Stomach (tissue), 9 donors: Measurements from ENCODE around the gene KIF13A. TPM values are rescaled to one million over a fixed set of nuclear protein-coding genes. Genes with fewer than 3 reads are reported as not detected.

ENCODE experiments used
- DNase-seq, 2 donors: peaks; one replicate each; pipeline versions ENCODE4 v3.0.0 to v3.0.0-alpha.2; 2013 to 2019
- H3K27ac ChIP-seq, 5 donors: fragments of 200-600 bp in 4 of 5; sonication (generic) in 4 of 5; one replicate each; pipeline ENCODE4 v1.5.1; 2013 to 2019; ENCODE audit warnings: mild to moderate bottlenecking in 1 of 5, moderate library complexity in 1 of 5
- H3K27me3 ChIP-seq, 3 donors: fragments of 200-600 bp; sonication (generic); one replicate each; pipeline ENCODE4 v1.5.1; 2017 to 2019; ENCODE audit warnings: mixed run types in 1 of 3
- H3K36me3 ChIP-seq, 4 donors: fragments of 200-600 bp; sonication (generic); 1 replicate in 3 of 4; 2 replicates in 1 of 4; pipeline ENCODE4 v1.5.1; 2016 to 2019
- H3K4me1 ChIP-seq, 4 donors: fragments of 200-600 bp; sonication (generic); one replicate each; pipeline ENCODE4 v1.5.1; 2016 to 2019
- H3K4me3 ChIP-seq, 4 donors: fragments of 200-600 bp; sonication (generic) in 3 of 4; one replicate each; pipeline ENCODE4 v1.5.1; 2016 to 2019; ENCODE audit warnings: mild to moderate bottlenecking in 1 of 4
- H3K9me3 ChIP-seq, 4 donors: fragments of 200-600 bp; sonication (generic); one replicate each; pipeline ENCODE4 v1.5.1; 2016 to 2019
- EP300 ChIP-seq: sonication (generic); formaldehyde crosslinking; IDR thresholded peaks from one replicate; pipeline ENCODE4 v1.6.1; 2017; ENCODE audit warnings: antibody characterized with exemption
- POLR2A ChIP-seq, 4 donors: fragments of 450-650 bp; IDR thresholded peaks; one replicate each; pipeline ENCODE4 v1.6.1; 2016; ENCODE audit warnings: antibody characterized with exemption in 4 of 4, control low read depth in 2 of 4, mild to moderate bottlenecking in 1 of 4, moderate library complexity in 1 of 4
- POLR2AphosphoS5 ChIP-seq, 3 donors: sonication (generic); formaldehyde crosslinking; IDR thresholded peaks; one replicate each; pipeline ENCODE4 v1.6.1; 2016; ENCODE audit warnings: antibody characterized with exemption in 3 of 3
- WGBS, 5 donors: extraction: QIAGEN DNeasy Blood & Tissue Kit in 3 of 5; methylation state at CpG; one replicate each; pipeline versions ENCODE4 v1.1.5 to v1.1.7; 2013 to 2018; 5-methylcytosine and 5-hydroxymethylcytosine counted together
- intact Hi-C: fragments of 100-400 bp; cut with DNase I; formaldehyde crosslinking; loops from one replicate; pipeline ENCODE4 v1.15.1; 2023; ENCODE audit warnings: low total_unique reads
- polyA plus RNA-seq, 3 donors: library from polyadenylated mRNA; stranded (reverse); fragments of 200-250 nt; gene quantifications; one replicate each; pipeline ENCODE4 v1.2.3, GENCODE V29; 2013
- total RNA-seq, 5 donors: library from RNA; depleted of rRNA; stranded (reverse); fragments of >200 nt; gene quantifications; one replicate each; pipeline versions ENCODE4 v1.1.0 to v1.2.3, GENCODE V29; 2014 to 2016
- TF ChIP-seq, protein P1 (sequence below), 7 experiments: fragments of 450-650 bp in 4 of 7; fragments of 200-600 bp in 3 of 7; sonication (generic) in 3 of 7; IDR thresholded peaks; one replicate each; pipeline ENCODE4 v1.5.1; 2016 to 2019; ENCODE audit warnings: antibody characterized with exemption in 7 of 7, control low read depth in 2 of 7, mild to moderate bottlenecking in 1 of 7
- donor health status: healthy with polysubstance abuse.
- donor health status: Bipolar disorder and iron deficiency.
- donor health status: healthy.

KIF13A gene
- total and polyA plus RNA-seq, 8 donors, result 9.2 to 60.6 (median 23.6) TPM

DNA sequence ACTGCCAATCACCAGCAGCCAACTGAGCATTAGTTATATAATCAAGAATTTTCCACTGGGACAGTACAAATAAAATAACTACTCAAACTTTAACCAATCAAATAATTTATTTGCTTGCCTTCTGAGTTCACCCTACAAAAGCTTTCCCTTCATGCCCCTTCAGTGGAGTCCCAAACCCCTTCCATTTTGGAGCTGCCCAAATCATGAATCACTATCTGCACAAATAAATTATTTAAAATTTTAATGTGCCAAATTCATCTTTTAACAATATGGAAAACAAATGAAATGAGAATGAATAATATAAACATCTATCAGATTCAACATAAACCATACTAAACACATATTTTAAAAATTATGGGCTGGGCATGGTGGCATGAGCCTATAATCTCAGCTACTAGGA, 85.9 kb downstream of the KIF13A start:
- Histone ChIP-seq H3K36me3 (peaks cover 0 to 13% (median 9%) of the 10 kb centered on the region in 4 donors), H3K4me3 (no peak overlapping the region), H3K27ac (no peak overlapping the region), H3K4me1 (peaks cover 0 to 22% (median 4%) of the 10 kb centered on the region in 4 donors), H3K27me3 (no peaks in the 10 kb centered on the region), H3K9me3 (no peaks in the 10 kb centered on the region)
- TF ChIP-seq POLR2A (IDR thresholded peaks at IDR 0.05) (no peak), EP300 (no peak), POLR2AphosphoS5 (IDR thresholded peaks at IDR 0.05) (no peak)
- TF ChIP-seq, protein P1, sequence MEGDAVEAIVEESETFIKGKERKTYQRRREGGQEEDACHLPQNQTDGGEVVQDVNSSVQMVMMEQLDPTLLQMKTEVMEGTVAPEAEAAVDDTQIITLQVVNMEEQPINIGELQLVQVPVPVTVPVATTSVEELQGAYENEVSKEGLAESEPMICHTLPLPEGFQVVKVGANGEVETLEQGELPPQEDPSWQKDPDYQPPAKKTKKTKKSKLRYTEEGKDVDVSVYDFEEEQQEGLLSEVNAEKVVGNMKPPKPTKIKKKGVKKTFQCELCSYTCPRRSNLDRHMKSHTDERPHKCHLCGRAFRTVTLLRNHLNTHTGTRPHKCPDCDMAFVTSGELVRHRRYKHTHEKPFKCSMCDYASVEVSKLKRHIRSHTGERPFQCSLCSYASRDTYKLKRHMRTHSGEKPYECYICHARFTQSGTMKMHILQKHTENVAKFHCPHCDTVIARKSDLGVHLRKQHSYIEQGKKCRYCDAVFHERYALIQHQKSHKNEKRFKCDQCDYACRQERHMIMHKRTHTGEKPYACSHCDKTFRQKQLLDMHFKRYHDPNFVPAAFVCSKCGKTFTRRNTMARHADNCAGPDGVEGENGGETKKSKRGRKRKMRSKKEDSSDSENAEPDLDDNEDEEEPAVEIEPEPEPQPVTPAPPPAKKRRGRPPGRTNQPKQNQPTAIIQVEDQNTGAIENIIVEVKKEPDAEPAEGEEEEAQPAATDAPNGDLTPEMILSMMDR (IDR thresholded peaks at IDR 0.05), result no peak
- intact Hi-C loops, result no loop called here
- DNase-seq, result no peak

- intact Hi-C loops, result no loop called here
- Histone ChIP-seq H3K4me1 (peaks cover 0 to 9% (median 4%) of the 10 kb centered on the region in 4 donors), H3K9me3 (peaks cover 0 to 13% (median 9%) of the 10 kb centered on the region in 4 donors), H3K4me3 (no peak overlapping the region), H3K36me3 (peaks cover 7 to 28% (median 19%) of the 10 kb centered on the region in 4 donors), H3K27me3 (no peaks in the 10 kb centered on the region), H3K27ac (no peak overlapping the region)
- TF ChIP-seq POLR2A (IDR thresholded peaks at IDR 0.05) (no peak), POLR2AphosphoS5 (IDR thresholded peaks at IDR 0.05) (no peak), EP300 (no peak)
- TF ChIP-seq, protein P1 (IDR thresholded peaks at IDR 0.05), result no peak
- WGBS, 5 donors, result 59 to 77% (median 71%) methylated on average over 2 of the region's 2 CpGs
- DNase-seq, result no peak
These were observed 87.4 kb downstream of the KIF13A start for GRCh38 chr6:17900011-17900410.

- Histone ChIP-seq H3K27me3 (no peaks in the 10 kb centered on the region), H3K9me3 (peaks cover 4 to 19% (median 14%) of the 10 kb centered on the region in 4 donors), H3K27ac (no peak overlapping the region), H3K4me3 (no peak overlapping the region), H3K4me1 (peaks cover 0 to 7% (median 3%) of the 10 kb centered on the region in 4 donors), H3K36me3 (peaks cover 7 to 33% (median 21%) of the 10 kb centered on the region in 4 donors)
- TF ChIP-seq POLR2A (IDR thresholded peaks at IDR 0.05), result no peak
- no peak for TF ChIP-seq POLR2AphosphoS5 (IDR thresholded peaks at IDR 0.05)
- TF ChIP-seq, protein P1 (IDR thresholded peaks at IDR 0.05), result no peak
- no peak for TF ChIP-seq EP300
- intact Hi-C loops, result no loop called here
- DNase-seq, result no peak
- 88 to 92% (median 90%) methylated on average over 4 of the region's 4 CpGs for WGBS, 5 donors
These were observed 87.9 kb downstream of the KIF13A start for GRCh38 chr6:17899491-17899890.

DNA sequence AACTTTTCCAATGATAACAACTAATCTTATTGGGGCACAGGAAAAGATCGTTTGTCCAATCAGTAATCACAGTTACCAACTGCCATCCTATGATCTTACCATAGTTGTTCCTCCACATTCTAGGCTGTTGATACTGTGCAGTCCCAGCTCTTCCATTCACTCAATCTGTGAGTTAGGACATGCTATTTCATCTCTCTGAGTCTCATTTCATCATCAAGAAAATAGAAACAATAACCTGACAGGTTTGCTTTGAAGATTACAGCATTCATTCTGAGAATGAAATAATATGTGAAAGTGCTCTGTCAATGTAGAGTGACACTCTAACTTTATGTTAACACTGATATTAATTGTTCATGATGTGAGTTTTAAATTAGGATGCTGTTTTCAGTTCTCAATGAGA, 89.8 kb downstream of the KIF13A start:
- no peak for DNase-seq
- H3K9me3 ChIP-seq, result peaks cover 4 to 24% (median 18%) of the 10 kb centered on the region in 4 donors
- TF ChIP-seq, protein P1 (IDR thresholded peaks at IDR 0.05), result no peak
- TF ChIP-seq POLR2A (IDR thresholded peaks at IDR 0.05) (no peak), POLR2AphosphoS5 (IDR thresholded peaks at IDR 0.05) (no peak), EP300 (no peak)
- H3K36me3 ChIP-seq, result peaks cover 7 to 44% (median 27%) of the 10 kb centered on the region in 4 donors
- H3K27ac ChIP-seq, result no peak overlapping the region
- H3K27me3 ChIP-seq, result no peaks in the 10 kb centered on the region
- WGBS, 5 donors, result 74 to 94% (median 85%) methylated on average over 1 of the region's 1 CpG
- intact Hi-C loops, result no loop called here
- no peak overlapping the region for H3K4me3 ChIP-seq
- H3K4me1 ChIP-seq, result no peaks in the 10 kb centered on the region
